HTR-8/SVneo (cell line): ENCODE data around the gene TANK.
"Not testable (repeated sequence)": the region's sequence is repeated elsewhere in the genome, so short reads cannot be mapped to it uniquely, and the experiment has no call there.

Experiments
- DNase-seq: peaks from one replicate; pipeline ENCODE4 v3.0.0; 2011; ENCODE audit warnings: low spot score, mixed read lengths; ENCODE audit not compliant: insufficient read length
- FAIRE-seq: peaks from 2 replicates; lab custom pipeline; 2011; peaks lifted over from hg19 to GRCh38; lab: Jason Lieb, UNC

TANK gene

DNA sequence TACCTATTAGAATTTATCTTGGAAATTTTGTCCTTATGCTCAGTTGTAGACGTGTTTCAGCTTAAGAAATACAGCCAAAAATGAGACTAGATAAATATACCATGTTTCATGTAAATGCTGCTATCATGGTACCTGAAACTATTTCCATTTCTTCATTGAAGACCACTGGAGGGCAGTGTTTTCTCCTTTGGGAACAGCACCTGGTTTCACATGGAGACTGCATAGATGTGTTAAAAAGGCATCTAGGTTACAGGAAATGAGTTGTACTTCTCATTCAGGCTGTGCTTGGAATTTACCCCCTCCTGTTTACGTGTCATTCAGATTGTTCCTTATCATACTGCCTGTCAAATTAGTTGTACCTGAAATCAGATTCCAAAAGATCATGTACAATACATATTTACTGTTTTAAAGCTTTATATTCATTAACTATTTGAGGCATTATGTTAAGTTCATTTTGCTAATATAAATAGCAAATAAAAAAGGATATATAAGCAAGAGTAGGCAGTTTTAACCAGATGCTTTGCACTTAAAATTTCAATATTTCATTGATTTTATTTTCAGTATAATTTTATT, 90.7 kb downstream of the TANK start:
- peak; percentile 72 for DNase-seq
- no peak for FAIRE-seq

GRCh38 chr2:161257123-161257952, 97.1 kb downstream of the TANK start:
- no peak for FAIRE-seq
- no peak for DNase-seq

DNA sequence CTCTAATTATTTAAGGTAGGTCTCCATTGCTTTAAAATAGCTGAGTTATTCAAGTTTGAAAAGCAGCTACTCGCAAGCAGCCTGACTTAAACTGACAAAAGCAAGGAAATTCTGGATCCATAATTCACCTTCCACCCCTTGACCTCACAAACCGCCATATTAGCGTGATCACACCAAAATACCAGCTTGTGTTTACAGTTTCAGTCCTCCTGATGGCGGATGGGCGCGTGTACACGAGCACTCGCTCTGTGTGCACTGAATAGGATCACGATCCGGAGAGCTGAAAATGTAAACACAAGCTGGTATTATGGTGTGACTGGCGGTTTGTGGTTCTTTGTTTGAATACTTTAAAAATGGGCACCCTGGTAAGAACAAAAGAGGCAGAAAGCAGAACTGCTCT, 105.6 kb downstream of the TANK start:
- DNase-seq (no peak), FAIRE-seq (no peak)

DNA sequence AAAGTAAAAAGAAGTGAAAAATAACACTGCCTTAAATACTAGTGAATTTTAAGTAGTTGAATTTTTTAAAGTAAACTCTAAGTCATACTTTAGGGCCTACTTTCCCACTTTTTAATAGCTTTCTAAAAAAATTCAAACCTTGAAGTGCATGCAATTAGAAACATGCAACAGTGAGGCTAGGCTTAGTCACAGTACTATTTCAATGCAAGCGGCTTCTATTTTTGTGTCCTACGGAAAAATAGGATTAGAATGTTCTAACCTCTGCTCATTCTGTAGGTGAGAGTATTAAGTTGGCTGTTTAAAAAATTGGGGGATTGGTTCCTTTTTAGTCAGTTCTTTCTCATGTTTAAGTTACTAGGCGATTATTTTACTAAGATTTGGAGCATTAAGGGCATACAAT, 108.9 kb downstream of the TANK start:
- DNase-seq (no peak), FAIRE-seq (no peak)

DNA sequence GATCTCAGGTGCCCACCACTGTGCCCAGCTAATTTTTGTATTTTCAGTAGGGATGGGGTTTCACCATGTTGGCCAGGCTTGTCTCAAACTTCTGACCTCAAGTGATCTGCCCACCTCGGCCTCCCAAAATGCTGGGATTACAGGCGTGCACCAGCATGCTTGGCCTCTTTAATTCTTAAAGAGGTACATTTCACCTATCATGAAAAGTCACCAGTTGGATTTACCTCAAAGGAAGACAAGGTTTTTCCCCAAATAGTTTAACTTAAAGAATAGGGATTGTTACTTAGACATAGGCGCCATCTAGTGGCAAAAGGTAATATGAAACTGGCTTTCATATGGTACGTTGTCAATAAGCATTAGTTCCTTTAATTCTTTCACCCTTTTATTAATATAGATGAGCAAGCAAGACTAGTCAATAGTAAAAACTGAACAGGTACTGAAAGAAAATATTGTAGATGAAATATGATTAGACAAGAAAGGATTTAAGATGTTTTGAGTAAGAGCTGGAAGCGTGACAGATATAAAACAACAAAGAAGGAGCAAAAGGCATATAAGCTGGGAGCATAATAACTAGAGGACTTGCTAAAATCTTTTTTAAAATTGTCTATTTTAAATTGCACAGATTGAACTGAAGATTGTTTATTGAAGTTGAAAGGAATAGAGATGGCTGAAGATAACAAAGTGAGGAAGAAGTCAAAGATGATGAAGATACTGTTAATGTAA, 113.0 kb downstream of the TANK start:
- DNase-seq (peak; percentile 27), FAIRE-seq (no peak)

DNA sequence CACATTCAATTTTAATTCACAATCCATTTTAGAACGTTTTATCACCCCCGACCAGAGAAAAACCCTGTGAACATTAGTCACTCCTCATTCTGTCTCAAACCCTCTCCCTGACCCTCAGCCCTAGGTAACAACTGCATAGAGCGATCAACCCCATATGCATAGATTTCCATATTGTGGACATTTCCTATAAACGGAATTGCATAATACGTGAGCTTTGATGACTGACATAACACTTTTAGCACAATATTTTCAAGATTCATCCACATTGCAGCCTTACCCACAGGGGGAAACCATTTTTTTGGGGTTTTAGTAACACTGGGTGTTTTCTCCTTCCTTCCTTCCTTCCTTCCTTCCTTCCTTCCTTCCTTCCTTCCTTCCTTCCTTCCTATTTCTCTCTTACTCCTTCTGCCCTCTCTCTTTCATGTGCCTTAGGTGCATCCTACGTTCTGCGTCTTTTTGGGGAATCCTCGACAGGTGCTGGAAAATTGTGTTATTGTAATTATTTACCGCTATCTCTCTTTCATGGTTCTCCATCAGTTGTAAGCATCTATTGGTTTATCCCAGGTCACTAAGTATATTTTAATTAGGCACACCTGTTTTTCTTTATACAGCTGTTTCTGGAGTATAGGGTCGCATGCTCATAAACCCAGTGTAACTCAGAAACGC, 118.5 kb downstream of the TANK start:
- peak; percentile 85 for FAIRE-seq
- DNase-seq, result peak; percentile 13

GRCh38 chr2:161279230-161279815, 119.1 kb downstream of the TANK start:
- FAIRE-seq, DNase-seq: not testable (repeated sequence)

DNA sequence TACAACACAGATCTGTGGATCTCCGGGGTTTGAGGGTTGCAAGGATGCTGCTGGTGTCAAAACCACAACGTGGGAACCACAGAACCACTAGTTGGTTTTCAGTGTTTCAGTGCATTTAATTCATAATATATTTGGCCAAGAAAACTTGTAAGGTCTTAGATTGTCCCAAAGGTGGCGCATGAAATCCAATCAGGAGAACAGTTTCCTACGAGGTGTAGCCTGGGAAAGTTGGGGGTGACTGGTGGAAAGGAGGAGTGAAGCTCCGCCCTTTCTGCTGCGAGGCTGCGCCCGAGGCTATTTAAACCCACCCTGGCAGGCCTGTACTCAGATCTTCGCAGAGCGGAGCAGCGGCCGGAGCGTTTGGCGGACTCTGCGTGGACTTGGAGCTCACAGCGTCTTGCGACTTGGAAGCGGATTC, 120.7 kb downstream of the TANK start:
- not testable (repeated sequence) for FAIRE-seq
- peak; percentile 11 for DNase-seq

- DNase-seq, FAIRE-seq: not testable (repeated sequence)
Observed at GRCh38 chr2:161281615-161282310, 121.5 kb downstream of the TANK start.

- FAIRE-seq, result peak; percentile 75
- not testable (repeated sequence) for DNase-seq
Observed at GRCh38 chr2:161282311-161282644, 122.0 kb downstream of the TANK start.

GRCh38 chr2:161283926-161284325, 123.7 kb downstream of the TANK start:
- DNase-seq, result no peak
- FAIRE-seq, result no peak
